Measurements from ENCODE around the gene APOBEC3G.
"Not testable (repeated sequence)": the region's sequence is repeated elsewhere in the genome, so short reads cannot be mapped to it uniquely, and the experiment has no call there.

The APOBEC3G gene

DNA sequence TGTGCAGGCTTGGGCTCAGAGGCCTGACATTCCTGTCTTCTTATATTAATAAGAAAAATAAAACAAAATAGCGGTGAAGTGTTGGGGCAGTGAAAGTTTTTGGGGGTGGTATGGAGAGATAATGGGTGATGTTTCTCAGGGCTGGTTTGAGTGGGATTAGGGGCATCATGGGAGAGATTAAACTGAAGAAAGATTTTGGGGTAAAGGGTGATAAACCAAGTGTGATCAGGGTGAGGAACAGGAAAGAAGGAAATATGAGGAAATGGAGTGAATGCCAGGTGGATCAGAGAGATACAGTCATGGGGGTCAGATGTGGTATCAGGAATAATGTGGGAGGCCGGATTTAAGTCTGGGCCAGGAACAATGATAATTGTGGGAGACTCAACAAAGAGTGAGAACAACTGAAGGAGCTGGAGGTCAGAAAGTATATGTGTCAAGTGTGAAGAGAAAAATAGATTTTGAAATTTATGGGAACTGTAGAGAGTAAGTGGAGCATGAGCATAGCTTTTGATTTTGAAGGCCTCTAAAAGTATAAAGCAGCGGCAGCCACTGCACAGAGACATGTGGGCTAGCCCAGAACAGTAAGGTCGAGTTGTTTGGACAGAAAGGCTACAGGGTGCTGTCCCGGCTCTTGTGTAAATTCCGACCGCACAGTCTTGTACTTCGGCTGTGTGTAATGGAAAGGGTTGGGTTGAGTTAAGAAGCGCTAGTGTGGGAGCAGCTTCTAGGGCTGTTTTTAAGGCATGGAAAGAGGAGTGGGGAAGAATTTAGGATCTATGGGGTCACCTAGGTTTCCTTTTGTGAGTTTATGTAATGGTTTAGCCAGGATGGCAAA lies 10.4 kb upstream of the APOBEC3G start:
- not testable (repeated sequence) for DNase-seq (ENCODE audit: low read depth)

DNA sequence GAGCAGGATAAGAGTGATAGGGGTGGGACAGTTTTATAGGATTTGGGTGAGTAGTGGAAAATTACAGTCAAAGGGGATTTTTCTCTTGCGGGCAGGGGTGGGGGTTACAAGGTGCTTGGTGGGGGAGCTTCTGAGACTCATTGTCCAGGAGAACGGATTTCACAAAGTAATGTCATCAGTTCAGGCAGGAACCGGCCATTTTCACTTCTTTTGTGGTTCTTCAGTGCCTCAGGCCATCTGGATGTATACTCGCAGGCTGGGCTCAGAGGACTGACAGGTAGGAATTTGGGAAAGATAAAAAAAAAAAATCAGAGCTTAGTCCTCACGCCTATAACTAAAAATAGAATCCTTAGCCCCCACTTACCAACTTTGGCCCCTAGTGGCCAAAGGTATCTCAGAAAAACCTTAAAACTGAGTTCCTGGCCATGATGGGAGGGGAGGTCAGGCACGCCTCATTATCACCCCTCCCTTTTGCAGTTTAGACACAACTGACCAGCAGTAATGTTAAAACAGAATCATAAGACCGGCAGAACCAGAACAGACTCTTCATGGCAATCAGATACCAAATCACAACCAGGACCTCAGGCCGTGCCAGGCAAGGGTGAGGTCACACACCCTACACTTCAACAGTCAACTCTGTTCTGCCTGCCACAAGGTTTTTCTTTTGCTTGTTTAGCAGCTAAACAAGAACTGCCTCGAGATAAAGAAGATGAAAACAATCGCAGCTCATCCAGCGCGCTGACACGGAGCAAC lies 8.9 kb upstream of the APOBEC3G start:
- DNase-seq (ENCODE audit: low read depth): no peak

DNA sequence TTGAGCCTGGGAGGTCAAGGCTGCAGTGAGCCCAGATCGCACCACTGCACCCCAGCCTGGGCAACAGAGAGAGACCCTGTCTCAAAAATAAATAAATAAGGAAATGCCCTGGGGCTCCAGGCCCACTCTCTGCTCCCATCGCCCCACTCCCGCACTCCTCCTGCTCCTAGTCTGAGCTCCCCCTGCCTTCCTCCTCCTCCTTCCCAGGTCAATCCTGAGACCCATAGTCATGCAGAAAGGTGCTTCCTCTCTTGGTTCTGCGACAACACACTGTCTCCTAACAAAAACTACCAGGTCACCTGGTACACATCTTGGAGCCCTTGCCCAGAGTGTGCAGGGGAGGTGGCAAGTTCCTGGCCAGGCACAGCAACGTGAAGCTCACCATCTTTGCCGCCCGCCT lies 6.9 kb upstream of the APOBEC3G start:
- DNase-seq (ENCODE audit: low read depth): no peak

DNA sequence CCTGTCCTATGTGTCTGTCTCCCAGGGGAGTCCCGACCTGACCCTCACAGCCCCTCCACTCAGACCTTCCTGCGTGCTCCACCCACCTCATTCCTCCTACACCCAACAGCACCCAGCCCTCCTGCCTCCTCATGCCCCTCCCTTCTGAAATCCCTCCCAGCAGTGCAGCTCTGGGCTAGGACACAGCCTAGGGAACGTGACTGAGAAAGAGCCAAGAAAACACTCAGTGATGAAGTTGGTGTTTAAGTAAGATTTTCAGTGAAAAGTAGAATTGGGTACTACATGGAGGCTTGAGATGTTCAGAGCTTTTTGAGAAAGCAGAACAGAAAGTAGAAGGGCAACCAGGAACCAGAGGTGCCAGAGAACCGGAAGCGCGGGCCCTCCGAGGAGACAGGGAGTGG lies 4.5 kb upstream of the APOBEC3G start:
- not testable (repeated sequence) for DNase-seq (ENCODE audit: low read depth)

DNA sequence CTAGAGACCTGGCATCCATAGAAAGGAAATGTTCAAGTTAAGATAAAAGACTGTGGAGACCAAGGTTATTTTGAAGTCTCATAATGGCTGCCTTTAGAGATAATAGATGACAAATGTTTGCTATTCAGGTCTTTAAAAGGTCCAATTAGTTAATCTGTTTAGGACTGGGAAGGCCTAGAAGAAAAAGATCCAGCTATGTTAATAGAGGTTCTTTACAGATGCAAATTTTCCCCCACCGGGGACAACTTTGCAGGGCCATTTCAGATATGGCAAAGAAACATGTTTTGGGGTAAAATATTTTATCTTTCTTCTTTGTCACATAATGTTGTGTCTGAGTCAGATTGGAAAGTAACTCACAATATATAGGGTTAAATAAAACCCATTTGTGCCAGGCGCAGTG lies 3.1 kb upstream of the APOBEC3G start:
- no peak for DNase-seq (ENCODE audit: low read depth)

DNA sequence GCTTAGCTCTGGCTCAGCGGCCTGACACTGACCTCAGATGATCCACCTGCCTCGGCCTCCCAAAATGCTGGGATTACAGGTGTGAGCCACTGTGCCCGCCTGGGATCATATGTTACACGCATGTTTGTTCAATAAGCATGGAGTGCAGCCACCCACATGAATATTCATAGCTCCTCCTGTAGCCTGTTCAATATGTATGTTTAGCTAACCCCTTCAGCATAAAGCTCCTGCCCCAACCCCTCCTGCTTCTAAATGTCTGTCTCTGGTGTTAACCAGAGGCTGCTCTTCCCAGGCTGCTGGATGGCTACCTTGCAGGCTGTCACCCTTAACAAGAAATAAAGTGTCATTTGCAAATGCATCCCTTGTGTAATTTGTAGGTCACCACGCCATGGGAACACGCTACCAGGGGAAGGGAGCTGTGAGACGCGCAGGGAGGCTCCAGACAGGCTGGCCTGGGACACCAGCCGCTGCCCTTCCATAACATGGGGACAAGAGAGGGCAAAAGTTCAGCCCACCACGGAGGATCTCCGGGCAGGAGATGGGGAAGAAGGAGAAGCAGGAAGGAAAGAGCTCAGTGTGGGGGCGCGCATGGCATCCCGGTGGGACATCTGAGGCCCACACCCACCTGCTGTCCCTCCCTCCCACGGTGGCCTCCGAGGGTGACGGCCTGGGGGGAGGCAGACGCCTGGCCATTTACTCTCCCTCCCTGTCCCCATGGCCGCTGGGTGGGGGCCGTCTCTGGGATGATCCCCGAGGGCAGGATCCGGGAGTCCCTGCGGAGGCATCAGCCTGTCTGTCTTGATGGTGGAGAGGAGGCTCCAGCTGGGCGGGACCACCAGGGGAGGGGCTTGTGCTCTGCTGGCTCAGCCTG lies 685 bp upstream of the APOBEC3G start:
- DNase-seq (ENCODE audit: low read depth): not testable (repeated sequence)

DNA sequence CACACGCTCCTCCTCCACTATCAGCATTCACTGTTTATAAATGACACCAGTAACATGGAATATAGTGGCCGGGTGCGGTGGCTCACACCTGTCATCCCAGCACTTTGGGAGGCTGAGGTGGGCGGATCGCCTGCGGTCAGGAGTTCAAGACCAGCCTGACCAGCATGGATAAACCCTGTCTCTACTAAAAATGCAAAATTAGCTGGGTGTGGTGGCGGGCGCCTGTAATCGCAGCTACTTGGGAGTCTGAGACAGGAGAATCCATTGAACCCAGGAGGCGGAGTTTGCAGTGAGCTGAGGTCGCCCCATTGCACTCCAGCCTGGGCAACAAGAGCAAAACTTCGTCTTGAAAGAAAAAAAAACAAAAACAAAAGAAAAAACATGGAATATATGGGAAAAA lies 837 bp downstream of the APOBEC3G start:
- DNase-seq (ENCODE audit: low read depth): not testable (repeated sequence)

DNA sequence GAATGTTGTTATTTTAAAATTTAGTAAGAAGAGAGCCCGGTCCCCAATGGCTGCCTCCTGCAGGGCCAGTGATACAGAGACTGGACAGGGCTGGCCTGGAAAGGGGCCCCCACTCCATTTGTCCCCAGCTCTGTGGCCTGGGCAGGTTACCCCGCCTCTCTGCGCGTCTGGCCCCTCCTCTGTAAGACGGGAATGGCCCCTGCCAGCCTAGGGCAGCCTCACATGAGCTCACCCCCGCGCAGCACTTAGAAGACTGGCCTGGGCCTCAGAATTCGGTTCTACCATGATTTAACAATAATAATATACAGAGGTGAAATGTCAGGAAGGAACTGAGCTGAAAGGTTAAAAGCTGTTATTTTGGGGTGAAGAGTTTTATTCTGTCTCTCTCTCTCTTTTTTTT lies 1.3 kb downstream of the APOBEC3G start:
- no peak for DNase-seq (ENCODE audit: low read depth)

DNA sequence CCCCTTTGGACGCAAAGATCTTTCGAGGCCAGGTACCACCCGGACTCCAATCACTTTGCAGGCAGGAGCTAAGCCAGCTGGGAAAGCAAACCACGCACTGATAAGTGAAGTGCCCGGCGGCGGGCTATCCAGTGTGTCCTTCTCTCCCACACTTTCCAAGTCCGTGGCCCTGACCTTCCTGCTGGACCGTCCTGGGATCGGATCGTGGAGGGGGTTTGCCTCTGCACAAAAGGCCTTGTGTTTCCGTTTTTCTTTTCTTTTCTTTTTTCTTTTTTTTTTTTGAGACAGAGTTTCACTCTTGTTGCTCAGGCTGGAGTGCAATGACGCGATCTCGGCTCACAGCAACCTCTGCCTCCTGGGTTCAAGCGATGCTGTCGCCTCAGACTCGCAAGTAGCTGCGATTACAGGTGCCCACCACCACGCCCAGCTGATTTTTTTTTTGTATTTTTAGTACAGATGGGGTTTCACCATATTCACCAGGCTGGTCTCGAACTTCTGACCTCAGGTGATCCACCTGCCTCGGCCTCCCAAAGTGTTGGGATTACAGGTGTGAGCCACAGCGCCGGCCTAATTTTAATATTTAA lies 2.1 kb downstream of the APOBEC3G start:
- not testable (repeated sequence) for DNase-seq (ENCODE audit: low read depth)

DNA sequence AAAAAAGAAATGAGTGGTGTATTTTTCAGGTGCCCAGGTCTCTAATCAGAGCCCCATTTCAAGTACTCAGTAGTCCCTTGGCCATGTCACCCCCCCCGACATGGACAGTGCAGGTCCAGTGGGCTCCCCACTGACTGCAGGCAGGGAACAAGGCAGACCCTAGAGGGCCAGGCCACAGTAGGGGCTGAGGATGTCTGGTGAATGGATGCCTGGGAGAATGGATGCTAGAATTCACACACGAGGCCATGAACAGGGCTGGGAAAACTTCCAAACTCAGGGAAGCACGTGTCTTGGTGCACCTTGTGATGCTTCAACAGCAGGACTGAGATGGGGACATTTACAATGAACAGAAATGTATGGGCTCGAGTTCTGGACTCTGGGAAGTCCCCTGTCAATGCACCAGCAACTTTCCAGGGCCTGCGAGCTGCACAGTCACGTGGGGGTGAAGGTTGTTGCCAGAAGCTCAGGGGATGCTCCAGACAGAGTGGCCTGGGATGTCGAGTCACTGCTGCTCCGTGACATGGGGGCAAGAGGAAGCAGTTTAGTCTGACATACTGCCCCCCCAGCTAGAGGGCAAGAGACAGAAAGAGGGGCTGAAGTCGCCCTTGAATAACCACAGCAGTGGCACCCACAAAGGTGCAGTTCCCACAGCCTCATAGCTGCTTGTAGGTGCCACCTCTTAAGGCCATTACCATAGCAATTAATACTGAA lies 3.1 kb downstream of the APOBEC3G start:
- no peak for DNase-seq (ENCODE audit: low read depth)

DNA sequence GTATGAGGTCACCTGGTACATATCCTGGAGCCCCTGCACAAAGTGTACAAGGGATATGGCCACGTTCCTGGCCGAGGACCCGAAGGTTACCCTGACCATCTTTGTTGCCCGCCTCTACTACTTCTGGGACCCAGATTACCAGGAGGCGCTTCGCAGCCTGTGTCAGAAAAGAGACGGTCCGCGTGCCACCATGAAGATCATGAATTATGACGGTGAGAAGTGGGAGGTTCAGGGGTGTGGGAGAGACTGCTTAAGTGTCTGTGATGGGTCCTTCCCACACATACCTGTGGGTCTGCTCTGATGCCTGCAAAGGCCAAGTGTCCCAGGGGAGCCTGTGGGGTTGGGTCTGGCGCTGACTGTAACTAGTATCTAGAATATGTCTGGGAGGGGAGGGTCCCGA lies 3.9 kb downstream of the APOBEC3G start:
- DNase-seq (ENCODE audit: low read depth): no peak

DNA sequence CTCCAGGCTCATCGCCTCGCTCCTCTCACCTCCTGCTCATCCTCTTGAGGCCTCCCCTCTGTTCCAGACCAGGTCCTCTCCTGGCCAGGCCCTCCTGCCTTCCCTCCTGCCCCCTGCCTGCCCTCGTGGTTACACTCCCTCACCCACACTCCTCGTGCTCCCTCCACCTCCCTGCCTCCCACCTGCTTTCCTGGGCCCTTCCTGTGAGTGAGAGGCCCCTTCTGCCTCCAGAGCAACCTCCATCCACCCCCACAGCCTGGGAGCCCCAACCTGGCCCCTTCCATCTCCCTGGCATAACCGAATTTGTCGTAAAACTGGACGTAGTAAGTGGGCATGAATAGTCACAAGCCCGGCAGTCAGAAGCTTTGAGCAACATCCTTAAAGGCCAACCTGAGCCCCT lies 4.5 kb downstream of the APOBEC3G start:
- DNase-seq (ENCODE audit: low read depth): no peak

DNA sequence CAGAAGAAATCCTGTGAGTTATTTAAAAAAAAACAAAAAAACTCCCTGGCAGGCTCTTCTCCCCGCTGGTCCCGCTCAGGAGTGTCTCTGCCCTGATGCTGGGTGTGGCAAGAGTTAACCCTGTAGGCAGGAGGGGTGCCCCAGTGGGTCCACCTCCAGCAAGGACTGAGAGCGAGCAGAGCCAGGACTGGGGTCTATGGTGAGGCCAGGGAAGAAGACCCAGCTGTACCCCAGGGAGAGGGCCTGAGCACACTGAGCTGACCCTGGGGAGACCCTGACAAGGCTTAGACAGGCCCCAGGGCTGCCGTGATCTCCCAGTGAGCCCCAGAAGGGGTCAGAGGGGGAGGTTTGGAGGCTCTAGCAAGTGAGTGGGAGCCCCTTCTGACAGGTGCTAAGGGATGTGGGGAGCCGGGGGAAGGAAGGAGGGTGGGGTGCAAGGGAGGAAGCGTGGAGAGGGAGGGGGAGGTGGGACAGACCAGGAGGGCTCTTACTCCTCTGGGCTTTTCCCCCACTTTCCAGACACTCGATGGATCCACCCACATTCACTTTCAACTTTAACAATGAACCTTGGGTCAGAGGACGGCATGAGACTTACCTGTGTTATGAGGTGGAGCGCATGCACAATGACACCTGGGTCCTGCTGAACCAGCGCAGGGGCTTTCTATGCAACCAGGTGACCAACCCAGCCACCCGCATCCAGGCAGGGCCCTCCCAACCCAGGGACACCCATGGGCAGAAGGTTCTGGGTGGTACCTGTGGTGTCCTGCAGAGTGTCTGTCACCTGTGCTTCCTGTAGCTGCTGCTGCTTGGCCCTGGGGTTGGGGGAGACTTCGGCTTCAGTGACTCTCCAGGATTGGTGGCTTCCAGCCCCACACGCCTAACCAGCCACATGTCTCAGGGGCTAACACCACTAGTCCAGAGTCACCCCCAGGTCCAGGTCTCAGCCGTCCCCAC lies 6.4 kb downstream of the APOBEC3G start:
- DNase-seq (ENCODE audit: low read depth): no peak

DNA sequence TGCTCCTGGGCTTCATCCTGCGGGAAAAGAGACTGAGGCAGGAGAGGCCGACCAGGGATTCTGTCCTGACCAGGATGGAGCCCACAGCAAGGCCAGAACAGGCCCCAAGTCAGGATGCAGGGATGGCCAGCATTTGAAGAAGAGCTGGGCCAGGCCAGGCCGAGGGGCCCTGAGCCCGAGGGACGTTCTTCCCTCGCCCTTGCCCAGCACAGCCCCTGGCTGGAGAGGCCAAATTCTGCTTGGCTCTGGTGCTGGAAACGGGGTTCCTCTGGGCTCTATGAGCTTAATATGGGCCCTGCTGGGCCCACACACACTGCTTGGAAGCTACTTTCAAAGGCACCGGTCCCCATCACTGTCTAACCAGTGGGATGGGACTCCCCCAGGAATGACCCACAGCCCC lies 7.6 kb downstream of the APOBEC3G start:
- no peak for DNase-seq (ENCODE audit: low read depth)

DNA sequence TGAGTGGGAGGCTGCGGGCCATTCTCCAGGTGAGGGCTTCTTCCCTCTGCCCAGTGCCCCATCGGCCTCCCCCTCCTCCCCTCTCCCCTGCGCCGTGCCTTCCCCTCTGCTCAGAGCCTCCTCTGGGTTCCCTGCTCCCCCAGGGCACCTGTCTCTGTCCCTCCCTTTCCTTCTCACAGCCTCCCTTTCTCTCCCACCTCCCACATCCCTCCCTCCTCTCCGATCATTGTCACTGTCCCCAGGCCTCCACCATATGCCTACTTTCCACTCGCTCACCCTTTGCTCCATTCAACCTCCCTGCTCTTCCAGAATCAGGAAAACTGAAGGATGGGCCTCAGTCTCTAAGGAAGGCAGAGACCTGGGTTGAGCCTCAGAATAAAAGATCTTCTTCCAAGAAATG lies 10.0 kb downstream of the APOBEC3G start:
- DNase-seq (ENCODE audit: low read depth): no peak

DNA sequence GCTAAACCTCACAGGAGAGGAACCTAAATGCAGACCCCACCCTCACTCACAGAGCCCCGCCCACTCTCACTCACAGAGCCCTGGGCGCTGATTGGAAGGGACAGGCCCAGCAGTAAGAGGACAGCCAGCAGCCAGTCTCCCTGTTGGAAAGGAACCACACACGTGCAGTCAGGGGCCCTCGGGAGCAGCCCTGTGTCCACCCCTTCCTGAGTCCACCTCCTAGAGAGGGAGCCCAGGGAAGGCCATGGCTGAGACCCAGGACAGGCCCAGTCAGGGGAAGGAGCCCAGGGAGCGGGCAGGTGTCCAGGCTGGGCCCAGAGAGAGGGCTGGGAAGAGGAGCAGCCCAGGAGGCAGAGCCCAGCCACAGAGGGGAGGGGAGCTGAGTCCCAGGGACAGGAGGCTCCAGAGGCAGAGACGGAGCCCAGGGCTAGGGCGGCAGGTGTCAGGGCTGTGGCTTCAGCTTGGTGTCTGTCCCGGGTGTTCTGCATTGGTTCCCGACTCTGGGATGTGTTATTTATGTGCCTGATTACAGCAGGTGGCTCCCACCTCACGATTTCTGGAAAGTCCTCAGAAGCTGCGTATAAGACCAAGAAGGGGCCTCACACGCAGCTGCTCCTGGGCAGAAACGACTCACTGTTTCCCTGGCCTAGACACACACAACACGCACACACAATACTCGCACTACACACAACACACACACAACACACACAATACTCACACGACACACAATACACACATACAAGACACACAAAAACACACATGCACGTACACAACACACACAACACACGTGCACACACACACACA lies 11.0 kb downstream of the APOBEC3G start:
- no peak for DNase-seq (ENCODE audit: low read depth)

DNA sequence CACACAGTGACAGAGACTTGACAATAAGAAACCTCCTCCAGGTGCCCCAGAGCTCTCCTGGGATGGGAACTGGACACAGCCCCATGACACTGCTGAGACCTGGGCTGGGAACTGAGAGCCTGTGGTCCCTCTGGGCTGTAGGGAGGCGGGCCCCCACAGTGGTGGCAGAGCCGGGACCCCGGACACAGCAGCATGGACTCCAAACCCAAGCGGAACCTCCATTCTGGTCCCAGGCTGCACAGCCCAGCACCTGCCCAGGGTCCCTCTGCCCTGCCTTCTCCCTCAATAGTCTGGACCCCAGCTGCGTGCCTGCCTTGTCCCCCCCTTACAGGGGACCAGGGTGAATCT lies 11.6 kb downstream of the APOBEC3G start:
- DNase-seq (ENCODE audit: low read depth): no peak

DNA sequence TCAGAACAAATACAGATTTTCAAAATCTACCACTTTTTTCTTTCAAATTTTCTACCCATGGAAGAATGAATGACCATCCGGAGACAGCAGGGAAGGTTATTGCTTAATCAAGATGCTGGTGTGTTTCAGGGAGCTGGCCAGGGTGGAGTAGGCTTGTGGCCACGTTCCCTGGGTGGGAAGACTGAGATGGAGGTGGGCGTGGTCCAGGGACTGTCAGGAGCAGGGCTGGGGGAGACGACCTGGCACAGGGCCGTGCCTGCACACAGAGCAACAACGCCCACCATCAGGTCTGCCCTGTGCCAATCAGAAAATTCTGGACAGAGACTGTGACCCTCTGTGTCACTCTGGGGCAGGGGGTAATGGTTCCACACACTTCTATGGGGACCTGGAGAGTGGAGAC lies 12.9 kb downstream of the APOBEC3G start:
- DNase-seq (ENCODE audit: low read depth): no peak

DNA sequence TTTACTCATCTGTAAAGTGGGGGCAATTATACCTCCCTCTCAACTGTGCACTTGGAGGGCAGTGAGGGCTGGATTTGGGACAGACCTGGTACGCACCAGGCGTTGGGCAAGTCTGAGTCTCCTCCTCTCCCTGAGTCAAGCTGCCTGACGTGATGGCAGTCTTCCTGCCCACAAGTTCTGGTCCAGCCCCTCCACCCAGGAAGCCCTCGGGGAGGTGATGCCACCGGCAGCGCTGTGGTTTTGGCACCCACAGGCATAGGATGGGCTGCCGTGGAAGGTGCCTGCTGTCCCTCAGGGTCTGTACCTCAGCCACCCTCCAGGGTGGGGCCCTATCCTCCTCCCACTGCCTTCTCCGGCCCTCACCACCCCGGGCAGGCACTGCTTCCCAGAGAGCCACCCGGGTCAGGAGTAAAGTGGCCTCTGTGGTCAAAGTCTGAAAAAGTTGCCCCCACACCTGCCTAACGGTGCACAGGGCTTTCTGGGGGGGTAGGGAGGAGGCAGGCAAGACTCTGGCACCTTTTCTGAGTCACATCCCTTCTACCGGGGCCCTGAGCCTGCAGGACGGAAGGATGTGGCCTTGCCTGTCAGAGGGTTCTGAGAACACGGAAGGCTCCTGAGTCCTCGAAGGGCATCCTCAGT lies 13.5 kb downstream of the APOBEC3G start:
- DNase-seq (ENCODE audit: low read depth): peak; percentile 73
